22Rv1 (cell line): ENCODE data around the gene PRKCE.

Source experiments
- ZFX ChIP-seq: fragments of 450-650 bp; IDR thresholded peaks from 2 replicates; pipeline ENCODE4 v1.6.1; 2017; ENCODE audit warnings: antibody characterized with exemption, borderline replicate concordance
- TF ChIP-seq, protein P1 (sequence below): fragments of 450-650 bp; IDR thresholded peaks from 2 replicates; pipeline ENCODE4 v1.5.1; 2017; ENCODE audit warnings: mild to moderate bottlenecking

DNA sequence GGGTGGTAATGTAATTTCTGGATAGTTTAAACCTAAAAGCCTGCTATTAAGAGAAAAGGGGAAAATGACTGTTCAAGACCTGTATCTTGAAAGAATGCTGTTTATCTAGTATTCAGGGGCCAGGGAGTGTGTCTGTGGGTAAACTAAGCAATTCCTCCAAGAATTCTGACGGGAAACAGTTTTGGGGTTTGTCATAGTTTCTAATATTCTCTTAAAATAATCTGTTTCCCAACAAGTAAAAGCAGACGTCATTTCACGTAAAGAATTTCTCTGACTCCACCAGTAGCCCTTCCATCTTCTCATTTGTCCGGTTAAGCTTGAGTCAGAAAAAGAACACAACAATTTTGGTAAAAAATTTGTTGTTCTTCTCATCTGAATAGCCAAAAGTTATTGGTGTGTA, 413.7 kb downstream of the PRKCE start:
- TF ChIP-seq, protein P1, sequence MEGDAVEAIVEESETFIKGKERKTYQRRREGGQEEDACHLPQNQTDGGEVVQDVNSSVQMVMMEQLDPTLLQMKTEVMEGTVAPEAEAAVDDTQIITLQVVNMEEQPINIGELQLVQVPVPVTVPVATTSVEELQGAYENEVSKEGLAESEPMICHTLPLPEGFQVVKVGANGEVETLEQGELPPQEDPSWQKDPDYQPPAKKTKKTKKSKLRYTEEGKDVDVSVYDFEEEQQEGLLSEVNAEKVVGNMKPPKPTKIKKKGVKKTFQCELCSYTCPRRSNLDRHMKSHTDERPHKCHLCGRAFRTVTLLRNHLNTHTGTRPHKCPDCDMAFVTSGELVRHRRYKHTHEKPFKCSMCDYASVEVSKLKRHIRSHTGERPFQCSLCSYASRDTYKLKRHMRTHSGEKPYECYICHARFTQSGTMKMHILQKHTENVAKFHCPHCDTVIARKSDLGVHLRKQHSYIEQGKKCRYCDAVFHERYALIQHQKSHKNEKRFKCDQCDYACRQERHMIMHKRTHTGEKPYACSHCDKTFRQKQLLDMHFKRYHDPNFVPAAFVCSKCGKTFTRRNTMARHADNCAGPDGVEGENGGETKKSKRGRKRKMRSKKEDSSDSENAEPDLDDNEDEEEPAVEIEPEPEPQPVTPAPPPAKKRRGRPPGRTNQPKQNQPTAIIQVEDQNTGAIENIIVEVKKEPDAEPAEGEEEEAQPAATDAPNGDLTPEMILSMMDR = no peak
- no peak for TF ChIP-seq ZFX
